HEK293 (cell line): ENCODE measurements around the gene PUM1.

ENCODE experiments used
- CTCF ChIA-PET: fragments of 350-600 bp; formaldehyde crosslinking; extraction: SDS; loops from one replicate; lab custom pipeline; 2021; ENCODE audit warnings: antibody characterized with exemption; lab: Yijun Ruan, JAX
- POLR2A ChIA-PET: fragments of 300-600 bp; formaldehyde crosslinking; extraction: SDS; loops from one replicate; lab custom pipeline; 2020; ENCODE audit warnings: antibody characterized with exemption, inconsistent platforms; lab: Yijun Ruan, JAX
- H3K27ac ChIP-seq: fragments of 200-500 bp; sonication (Bioruptor generic); 2 replicates; pipeline ENCODE4 v1.5.1; 2014; ENCODE audit warnings: low read depth, low read length, control low read depth, inconsistent platforms; ENCODE audit errors: extremely low read depth
- H3K36me3 ChIP-seq, 2 experiments: fragments of 200-500 bp in 1 of 2; sonication (Bioruptor generic) in 1 of 2; 1 replicate in 1 of 2; 2 replicates in 1 of 2; pipeline ENCODE4 v1.5.1; 2014 to 2017; ENCODE audit warnings: inconsistent platforms in 2 of 2, low read length in 2 of 2; ENCODE audit not compliant: control insufficient read depth in 2 of 2, insufficient read depth in 1 of 2
- H3K4me1 ChIP-seq: fragments of 200-500 bp; sonication (Bioruptor generic); 2 replicates; pipeline ENCODE4 v1.5.1; 2014; ENCODE audit warnings: mild to moderate bottlenecking, low read length, inconsistent platforms; ENCODE audit not compliant: control insufficient read depth, insufficient read depth
- H3K4me3 ChIP-seq: 2 replicates; pipeline ENCODE4 v1.5.1; 2011; ENCODE audit warnings: low read depth, mild to moderate bottlenecking, control low read depth, low read length, moderate library complexity
- H3K9me3 ChIP-seq: fragments of 200-500 bp; sonication (Bioruptor generic); 2 replicates; pipeline ENCODE4 v1.5.1; 2014; ENCODE audit warnings: low read depth, low read length, inconsistent platforms; ENCODE audit not compliant: control insufficient read depth, insufficient read depth
- FEZF1 ChIP-seq: fragments of 450-650 bp; formaldehyde crosslinking; IDR thresholded peaks from 2 replicates; pipeline ENCODE4 v1.5.1; 2016; ENCODE audit warnings: missing biosample characterization, missing genetic modification characterization
- GFI1B ChIP-seq: fragments of 450-650 bp; formaldehyde crosslinking; IDR thresholded peaks from 2 replicates; pipeline ENCODE4 v1.5.1; 2016; ENCODE audit warnings: missing biosample characterization, missing genetic modification characterization
- GLIS2 ChIP-seq: fragments of 450-650 bp; formaldehyde crosslinking; IDR thresholded peaks from 2 replicates; pipeline ENCODE4 v1.5.1; 2016; ENCODE audit warnings: missing biosample characterization, missing genetic modification characterization
- KLF16 ChIP-seq: fragments of 450-650 bp; formaldehyde crosslinking; IDR thresholded peaks from 2 replicates; pipeline ENCODE4 v1.5.1; 2017; ENCODE audit warnings: missing biosample characterization, missing genetic modification characterization
- SP2 ChIP-seq: fragments of 450-650 bp; formaldehyde crosslinking; IDR thresholded peaks from 2 replicates; pipeline ENCODE4 v1.5.1; 2016; ENCODE audit warnings: missing biosample characterization, missing genetic modification characterization
- ZFHX2 ChIP-seq: fragments of 450-650 bp; formaldehyde crosslinking; conservative IDR thresholded peaks from 2 replicates; pipeline ENCODE4 v1.5.1; 2016; ENCODE audit warnings: missing biosample characterization, missing genetic modification characterization
- ZNF146 ChIP-seq: fragments of 450-650 bp; formaldehyde crosslinking; IDR thresholded peaks from 2 replicates; pipeline ENCODE4 v1.5.1; 2016; ENCODE audit warnings: missing biosample characterization, missing genetic modification characterization
- ZNF221 ChIP-seq: fragments of 450-650 bp; formaldehyde crosslinking; IDR thresholded peaks from 2 replicates; pipeline ENCODE4 v1.5.1; 2017; ENCODE audit warnings: missing biosample characterization, missing genetic modification characterization, borderline replicate concordance
- ZNF24 ChIP-seq: fragments of 450-650 bp; formaldehyde crosslinking; IDR thresholded peaks from 2 replicates; pipeline ENCODE4 v1.5.1; 2016; ENCODE audit warnings: missing biosample characterization, missing genetic modification characterization
- ZNF366 ChIP-seq: fragments of 450-650 bp; formaldehyde crosslinking; conservative IDR thresholded peaks from 2 replicates; pipeline ENCODE4 v1.5.1; 2016; ENCODE audit warnings: missing biosample characterization, missing genetic modification characterization
- ZNF404 ChIP-seq: fragments of 450-650 bp; formaldehyde crosslinking; IDR thresholded peaks from 2 replicates; pipeline ENCODE4 v1.5.1; 2017; ENCODE audit warnings: missing biosample characterization, missing genetic modification characterization
- ZNF426 ChIP-seq: fragments of 450-650 bp; formaldehyde crosslinking; IDR thresholded peaks from 2 replicates; pipeline ENCODE4 v1.5.1; 2017; ENCODE audit warnings: missing biosample characterization, missing genetic modification characterization, mild to moderate bottlenecking, inconsistent platforms, moderate library complexity
- ZNF513 ChIP-seq: fragments of 450-650 bp; IDR thresholded peaks from 2 replicates; pipeline ENCODE4 v1.5.1; 2018; ENCODE audit warnings: missing biosample characterization, missing genetic modification characterization
- ZNF621 ChIP-seq: fragments of 450-650 bp; formaldehyde crosslinking; IDR thresholded peaks from 2 replicates; pipeline ENCODE4 v1.5.1; 2017; ENCODE audit warnings: missing biosample characterization, missing genetic modification characterization
- ZNF626 ChIP-seq: fragments of 450-650 bp; sonication (Bioruptor Pico); formaldehyde crosslinking; IDR thresholded peaks from 2 replicates; pipeline ENCODE4 v1.5.1; 2018; ENCODE audit warnings: missing biosample characterization, missing genetic modification characterization, inconsistent platforms
- ZNF768 ChIP-seq: fragments of 450-650 bp; formaldehyde crosslinking; IDR thresholded peaks from 2 replicates; pipeline ENCODE4 v1.5.1; 2018; ENCODE audit warnings: missing biosample characterization, mild to moderate bottlenecking, missing genetic modification characterization
- ZNF843 ChIP-seq: fragments of 450-650 bp; formaldehyde crosslinking; IDR thresholded peaks from 2 replicates; pipeline ENCODE4 v1.5.1; 2016; ENCODE audit warnings: missing biosample characterization, missing genetic modification characterization
- TF ChIP-seq, protein P1 (sequence below): fragments of 450-650 bp; formaldehyde crosslinking; IDR thresholded peaks from 2 replicates; pipeline ENCODE4 v1.5.1; 2016; ENCODE audit warnings: missing biosample characterization, missing genetic modification characterization
- TF ChIP-seq, protein P2 (sequence below): fragments of 450-650 bp; formaldehyde crosslinking; IDR thresholded peaks from 2 replicates; pipeline ENCODE4 v1.5.1; 2016; ENCODE audit warnings: missing biosample characterization, missing genetic modification characterization
- TF ChIP-seq, protein P3 (sequence below): fragments of 450-650 bp; formaldehyde crosslinking; IDR thresholded peaks from 2 replicates; pipeline ENCODE4 v1.5.1; 2016; ENCODE audit warnings: missing biosample characterization, missing genetic modification characterization
- TF ChIP-seq, protein P4 (sequence below): fragments of 450-650 bp; formaldehyde crosslinking; IDR thresholded peaks from 2 replicates; pipeline ENCODE4 v1.5.1; 2016; ENCODE audit warnings: missing biosample characterization, missing genetic modification characterization

PUM1 gene

DNA sequence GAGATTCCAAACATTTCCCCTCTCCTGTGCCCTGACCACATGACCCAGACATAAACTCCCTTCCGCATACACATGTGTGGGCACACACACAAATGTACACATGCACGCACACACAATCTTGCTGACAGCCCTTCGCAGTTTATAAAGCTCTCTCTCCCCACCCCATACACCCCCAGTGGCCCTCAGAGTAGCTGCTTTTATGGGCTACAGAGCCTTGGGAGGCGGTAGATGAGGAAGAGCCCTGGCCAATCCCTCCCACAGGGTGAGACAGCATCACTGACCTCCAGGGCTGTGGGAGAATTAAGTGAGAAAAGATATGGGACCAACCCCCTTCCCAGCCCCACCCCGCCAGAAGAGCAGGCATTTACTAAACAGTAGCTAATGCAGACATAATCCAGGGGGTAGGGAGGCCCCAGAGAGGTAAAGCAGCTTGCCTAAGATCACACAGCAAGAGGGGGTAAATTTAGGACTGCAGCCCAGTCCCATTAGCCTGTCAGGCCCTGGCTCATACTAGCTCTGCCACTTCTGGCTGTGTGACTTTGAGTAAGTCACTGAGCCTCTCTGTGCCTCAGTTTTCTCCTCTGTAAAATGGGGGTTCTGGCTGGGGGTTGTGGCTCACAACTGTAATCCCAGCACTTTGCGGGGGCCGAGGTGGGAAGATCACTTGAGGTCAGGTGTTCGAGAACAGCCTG, 162.0 kb downstream of the PUM1 start (continued):
- no peak for TF ChIP-seq ZNF513 (tag by site-specific recombination)
- no peak for TF ChIP-seq ZNF404 (tag by site-specific recombination)
- TF ChIP-seq, protein P1, sequence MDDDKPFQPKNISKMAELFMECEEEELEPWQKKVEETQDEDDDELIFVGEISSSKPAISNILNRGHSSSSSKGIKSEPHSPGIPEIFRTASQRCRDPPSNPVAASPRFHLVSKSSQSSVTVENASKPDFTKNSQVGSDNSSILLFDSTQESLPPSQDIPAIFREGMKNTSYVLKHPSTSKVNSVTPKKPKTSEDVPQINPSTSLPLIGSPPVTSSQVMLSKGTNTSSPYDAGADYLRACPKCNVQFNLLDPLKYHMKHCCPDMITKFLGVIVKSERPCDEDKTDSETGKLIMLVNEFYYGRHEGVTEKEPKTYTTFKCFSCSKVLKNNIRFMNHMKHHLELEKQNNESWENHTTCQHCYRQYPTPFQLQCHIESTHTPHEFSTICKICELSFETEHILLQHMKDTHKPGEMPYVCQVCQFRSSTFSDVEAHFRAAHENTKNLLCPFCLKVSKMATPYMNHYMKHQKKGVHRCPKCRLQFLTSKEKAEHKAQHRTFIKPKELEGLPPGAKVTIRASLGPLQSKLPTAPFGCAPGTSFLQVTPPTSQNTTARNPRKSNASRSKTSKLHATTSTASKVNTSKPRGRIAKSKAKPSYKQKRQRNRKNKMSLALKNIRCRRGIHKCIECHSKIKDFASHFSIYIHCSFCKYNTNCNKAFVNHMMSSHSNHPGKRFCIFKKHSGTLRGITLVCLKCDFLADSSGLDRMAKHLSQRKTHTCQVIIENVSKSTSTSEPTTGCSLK (tag by site-specific recombination), result no peak
- TF ChIP-seq, protein P2, sequence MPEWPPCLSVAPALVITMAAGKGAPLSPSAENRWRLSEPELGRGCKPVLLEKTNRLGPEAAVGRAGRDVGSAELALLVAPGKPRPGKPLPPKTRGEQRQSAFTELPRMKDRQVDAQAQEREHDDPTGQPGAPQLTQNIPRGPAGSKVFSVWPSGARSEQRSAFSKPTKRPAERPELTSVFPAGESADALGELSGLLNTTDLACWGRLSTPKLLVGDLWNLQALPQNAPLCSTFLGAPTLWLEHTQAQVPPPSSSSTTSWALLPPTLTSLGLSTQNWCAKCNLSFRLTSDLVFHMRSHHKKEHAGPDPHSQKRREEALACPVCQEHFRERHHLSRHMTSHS (tag by site-specific recombination), result no peak
- TF ChIP-seq GLIS2 (tag by site-specific recombination), result no peak; the same call in 1 of the 2 replicates
- peak; percentile 68 for TF ChIP-seq ZFHX2
- TF ChIP-seq, protein P3, sequence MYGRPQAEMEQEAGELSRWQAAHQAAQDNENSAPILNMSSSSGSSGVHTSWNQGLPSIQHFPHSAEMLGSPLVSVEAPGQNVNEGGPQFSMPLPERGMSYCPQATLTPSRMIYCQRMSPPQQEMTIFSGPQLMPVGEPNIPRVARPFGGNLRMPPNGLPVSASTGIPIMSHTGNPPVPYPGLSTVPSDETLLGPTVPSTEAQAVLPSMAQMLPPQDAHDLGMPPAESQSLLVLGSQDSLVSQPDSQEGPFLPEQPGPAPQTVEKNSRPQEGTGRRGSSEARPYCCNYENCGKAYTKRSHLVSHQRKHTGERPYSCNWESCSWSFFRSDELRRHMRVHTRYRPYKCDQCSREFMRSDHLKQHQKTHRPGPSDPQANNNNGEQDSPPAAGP (tag by site-specific recombination), result no peak
- TF ChIP-seq FEZF1 (tag by site-specific recombination), result no peak
- TF ChIP-seq, protein P4, sequence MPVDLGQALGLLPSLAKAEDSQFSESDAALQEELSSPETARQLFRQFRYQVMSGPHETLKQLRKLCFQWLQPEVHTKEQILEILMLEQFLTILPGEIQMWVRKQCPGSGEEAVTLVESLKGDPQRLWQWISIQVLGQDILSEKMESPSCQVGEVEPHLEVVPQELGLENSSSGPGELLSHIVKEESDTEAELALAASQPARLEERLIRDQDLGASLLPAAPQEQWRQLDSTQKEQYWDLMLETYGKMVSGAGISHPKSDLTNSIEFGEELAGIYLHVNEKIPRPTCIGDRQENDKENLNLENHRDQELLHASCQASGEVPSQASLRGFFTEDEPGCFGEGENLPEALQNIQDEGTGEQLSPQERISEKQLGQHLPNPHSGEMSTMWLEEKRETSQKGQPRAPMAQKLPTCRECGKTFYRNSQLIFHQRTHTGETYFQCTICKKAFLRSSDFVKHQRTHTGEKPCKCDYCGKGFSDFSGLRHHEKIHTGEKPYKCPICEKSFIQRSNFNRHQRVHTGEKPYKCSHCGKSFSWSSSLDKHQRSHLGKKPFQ (tag by site-specific recombination), result no peak
- no peak for TF ChIP-seq GFI1B
- TF ChIP-seq ZNF843 (tag by site-specific recombination), result no peak
- TF ChIP-seq ZNF221 (tag by site-specific recombination), result no peak
- TF ChIP-seq, all 188 proteins: peak for 4

GRCh38 chr1:30902593-30903290, 162.8 kb downstream of the PUM1 start:
- Histone ChIP-seq H3K4me3 (no peak overlapping the region), H3K9me3 (no peaks in the 10 kb centered on the region), H3K27ac (no peak overlapping the region), H3K4me1 (0 out of 2 replicates have a peak, but pooled peaks cover under 1% of the 10 kb centered on the region), H3K36me3 (no peaks in the 10 kb centered on the region)
- CTCF ChIA-PET, result interaction anchor here (4.8 kb wide), 1 partner anchor 101 kb away, joined by 56 read pairs; no protein-coding TSS in a partner anchor
- POLR2A ChIA-PET, result no interaction called here
- TF ChIP-seq ZNF366 (tag by site-specific recombination) (0 out of 2 replicates have a peak, but pooled peaks have one; percentile 34), ZNF768 (tag by site-specific recombination) (no peak), ZNF24 (tag by site-specific recombination) (peak; percentile 95), ZNF621 (tag by site-specific recombination) (no peak), ZNF426 (tag by site-specific recombination) (no peak), ZNF626 (tag by site-specific recombination) (no peak), FEZF1 (tag by site-specific recombination) (no peak), ZFHX2 (0 out of 2 replicates have a peak, but pooled peaks have one; percentile 6), ZNF146 (tag by site-specific recombination) (no peak), SP2 (no peak), KLF16 (tag by site-specific recombination) (no peak)
